Keratinocyte (primary cell): ENCODE measurements around the gene TMEM131. TPM values are rescaled to one million over a fixed set of nuclear protein-coding genes. Genes with fewer than 3 reads are reported as not detected.

Experiments used
- DNase-seq: peaks from one replicate; pipeline ENCODE4 v3.0.0-alpha.2; 2011; ENCODE audit warnings: low read depth, missing footprints, low spot score
- FAIRE-seq: peaks from 2 replicates; lab custom pipeline; 2011; peaks lifted over from hg19 to GRCh38; lab: Jason Lieb, UNC
- H2AFZ ChIP-seq: 2 replicates; pipeline ENCODE4 v1.6.0; 2012; ENCODE audit warnings: low read length, control low read depth, inconsistent platforms; ENCODE audit not compliant: control insufficient read depth
- H3K27ac ChIP-seq: 2 replicates; pipeline ENCODE4 v1.5.1; 2011; ENCODE audit warnings: low read length; ENCODE audit not compliant: control insufficient read depth, insufficient read depth
- H3K27me3 ChIP-seq: 3 replicates; pipeline ENCODE4 v1.6.0; 2011; ENCODE audit warnings: low read length; ENCODE audit not compliant: control insufficient read depth, insufficient read depth; ENCODE audit errors: extremely low read depth
- H3K36me3 ChIP-seq, 2 experiments: 2 replicates in 1 of 2; 3 replicates in 1 of 2; pipeline ENCODE4 v1.5.1; 2011; ENCODE audit warnings: low read length in 2 of 2, mild to moderate bottlenecking in 1 of 2; ENCODE audit not compliant: control insufficient read depth in 2 of 2, insufficient read depth in 2 of 2; ENCODE audit errors: extremely low read depth in 1 of 2
- H3K4me1 ChIP-seq: 3 replicates; pipeline ENCODE4 v1.5.1; 2011; ENCODE audit warnings: low read length; ENCODE audit not compliant: control insufficient read depth, insufficient read depth; ENCODE audit errors: extremely low read depth
- H3K4me2 ChIP-seq: 3 replicates; pipeline ENCODE4 v1.6.0; 2011; ENCODE audit warnings: low read depth, low read length; ENCODE audit not compliant: control insufficient read depth, insufficient read depth; ENCODE audit errors: extremely low read depth
- H3K4me3 ChIP-seq, 3 experiments: fragments of 200-600 bp in 1 of 3; sonication (generic) in 1 of 3; 2 replicates in 2 of 3; 3 replicates in 1 of 3; pipeline ENCODE4 v1.5.1; 2011 to 2016; ENCODE audit warnings: low read length in 3 of 3, mild to moderate bottlenecking in 3 of 3, control low read depth in 2 of 3, inconsistent platforms in 1 of 3, low read depth in 1 of 3, mixed read lengths in 1 of 3, mixed run types in 1 of 3, moderate library complexity in 1 of 3; ENCODE audit not compliant: control insufficient read depth in 2 of 3, insufficient read depth in 2 of 3; ENCODE audit errors: extremely low read depth in 1 of 3
- H3K79me2 ChIP-seq: 2 replicates; pipeline ENCODE4 v1.6.0; 2012; ENCODE audit warnings: low read length; ENCODE audit not compliant: control insufficient read depth, insufficient read depth
- H3K9ac ChIP-seq: 3 replicates; pipeline ENCODE4 v1.6.0; 2011; ENCODE audit warnings: low read length; ENCODE audit not compliant: control insufficient read depth, insufficient read depth; ENCODE audit errors: extremely low read depth
- H3K9me1 ChIP-seq: 3 replicates; pipeline ENCODE4 v1.6.0; 2011; ENCODE audit warnings: low read length; ENCODE audit not compliant: control insufficient read depth, insufficient read depth; ENCODE audit errors: extremely low read depth
- H3K9me3 ChIP-seq: 2 replicates; pipeline ENCODE4 v1.5.1; 2012; ENCODE audit warnings: low read depth, low read length; ENCODE audit not compliant: control insufficient read depth
- H4K20me1 ChIP-seq: 3 replicates; pipeline ENCODE4 v1.6.0; 2011; ENCODE audit warnings: low read length; ENCODE audit not compliant: control insufficient read depth, insufficient read depth; ENCODE audit errors: extremely low read depth
- EZH2 ChIP-seq: IDR thresholded peaks from one replicate; pipeline ENCODE4 v1.6.1; 2012; ENCODE audit warnings: inconsistent platforms, mild to moderate bottlenecking, low read length, moderate library complexity
- dilution Hi-C: fragments of 300-500 bp; cut with MboI; formaldehyde crosslinking; loops from one replicate; pipeline ENCODE4 v1.7.0; 2020; ENCODE audit warnings: low sequenced_read_pairs; ENCODE audit not compliant: extremely low pct_ligation_motif_present
- polyA plus RNA-seq, 5 experiments: library from polyadenylated mRNA; depleted of rRNA in 3 of 5; stranded (reverse) in 3 of 5; stranded (forward) in 1 of 5; unstranded in 1 of 5; fragments of >200 nt; gene quantifications; 1 replicate in 1 of 5; 2 replicates in 3 of 5; 3 replicates in 1 of 5; pipeline versions ENCODE4 v1.2.1 to v1.2.3, GENCODE V29; 2011 to 2012; ENCODE audit warnings: missing spikeins in 2 of 5, low read depth in 1 of 5, low replicate concordance in 1 of 5
- TF ChIP-seq, protein P1 (sequence below), 3 experiments: IDR thresholded peaks in 1 of 3; conservative IDR thresholded peaks in 1 of 3; optimal IDR thresholded peaks in 1 of 3; 2 replicates in 2 of 3; 3 replicates in 1 of 3; pipeline versions ENCODE3 to v1.5.1; 2011; ENCODE audit warnings: low read length in 3 of 3, mild to moderate bottlenecking in 3 of 3, moderate library complexity in 2 of 3, control low read depth in 1 of 3, inconsistent platforms in 1 of 3; ENCODE audit not compliant: insufficient read depth in 2 of 3; ENCODE audit errors: extremely low read depth in 1 of 3

The TMEM131 gene
- polyA plus RNA-seq, 1 donor (not counting 4 experiments of a cell fraction or from before 2014, with no cell fraction given) = 25.5 TPM

DNA sequence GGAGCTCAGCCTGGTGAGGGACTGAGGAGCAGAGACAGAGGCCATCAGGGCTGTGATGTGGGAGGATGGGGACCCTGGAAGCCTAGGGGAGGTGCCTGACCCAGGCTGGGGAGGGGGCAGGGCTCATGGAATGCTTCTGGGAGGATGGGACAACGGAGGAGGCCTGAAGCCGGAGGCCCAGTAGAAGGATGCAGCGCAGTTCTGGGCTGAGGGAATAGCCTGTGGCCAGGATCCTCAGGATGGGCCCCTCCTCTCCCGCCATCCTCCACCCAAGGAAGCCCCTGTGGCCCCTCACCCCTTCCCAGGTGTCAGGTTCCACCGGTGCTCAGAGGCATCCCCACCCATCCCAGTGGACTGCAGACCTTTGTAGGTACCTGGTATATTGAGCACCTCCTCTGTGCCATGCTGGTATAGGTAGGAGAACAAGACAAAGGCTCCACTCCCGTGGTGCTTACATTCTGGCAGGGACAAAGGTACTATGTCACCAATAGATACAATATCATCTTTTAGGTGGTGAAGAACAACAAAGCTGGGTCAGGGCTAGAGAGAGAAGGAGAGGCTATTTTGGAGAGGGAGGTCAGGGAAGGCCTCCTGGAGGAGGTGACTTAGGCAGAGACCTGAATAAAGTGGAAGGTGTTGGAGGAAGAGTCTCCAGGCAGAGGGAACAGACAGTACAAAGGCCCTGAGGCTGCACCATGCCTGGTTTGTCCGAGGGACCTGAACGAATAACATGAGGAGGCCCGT lies 279.6 kb downstream of the TMEM131 start:
- Histone ChIP-seq H3K27me3 (peaks cover 7% of the 10 kb centered on the region), H3K4me1 (peaks cover 5% of the 10 kb centered on the region), H3K4me3 (no peak overlapping the region), H3K4me2 (no peak overlapping the region), H3K27ac (no peak overlapping the region), H3K79me2 (no peaks in the 10 kb centered on the region), H3K36me3 (no peaks in the 10 kb centered on the region), H2AFZ (no peak overlapping the region), H3K9me3 (no peaks in the 10 kb centered on the region), H4K20me1 (no peaks in the 10 kb centered on the region), H3K9me1 (no peaks in the 10 kb centered on the region), H3K9ac (no peak overlapping the region)
- FAIRE-seq = no peak
- TF ChIP-seq, protein P1, sequence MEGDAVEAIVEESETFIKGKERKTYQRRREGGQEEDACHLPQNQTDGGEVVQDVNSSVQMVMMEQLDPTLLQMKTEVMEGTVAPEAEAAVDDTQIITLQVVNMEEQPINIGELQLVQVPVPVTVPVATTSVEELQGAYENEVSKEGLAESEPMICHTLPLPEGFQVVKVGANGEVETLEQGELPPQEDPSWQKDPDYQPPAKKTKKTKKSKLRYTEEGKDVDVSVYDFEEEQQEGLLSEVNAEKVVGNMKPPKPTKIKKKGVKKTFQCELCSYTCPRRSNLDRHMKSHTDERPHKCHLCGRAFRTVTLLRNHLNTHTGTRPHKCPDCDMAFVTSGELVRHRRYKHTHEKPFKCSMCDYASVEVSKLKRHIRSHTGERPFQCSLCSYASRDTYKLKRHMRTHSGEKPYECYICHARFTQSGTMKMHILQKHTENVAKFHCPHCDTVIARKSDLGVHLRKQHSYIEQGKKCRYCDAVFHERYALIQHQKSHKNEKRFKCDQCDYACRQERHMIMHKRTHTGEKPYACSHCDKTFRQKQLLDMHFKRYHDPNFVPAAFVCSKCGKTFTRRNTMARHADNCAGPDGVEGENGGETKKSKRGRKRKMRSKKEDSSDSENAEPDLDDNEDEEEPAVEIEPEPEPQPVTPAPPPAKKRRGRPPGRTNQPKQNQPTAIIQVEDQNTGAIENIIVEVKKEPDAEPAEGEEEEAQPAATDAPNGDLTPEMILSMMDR (optimal IDR thresholded peaks at IDR 0.05 in 1 of 3, IDR thresholded peaks at IDR 0.05 in 1 of 3, conservative IDR thresholded peaks at IDR 0.05 in 1 of 3; ENCODE audit: extremely low read depth in 1 of 3, insufficient read depth in 2 of 3, low read length in 3 of 3) = no peak
- TF ChIP-seq EZH2 = no peak
- dilution Hi-C loops = no loop called here
- no peak for DNase-seq

DNA sequence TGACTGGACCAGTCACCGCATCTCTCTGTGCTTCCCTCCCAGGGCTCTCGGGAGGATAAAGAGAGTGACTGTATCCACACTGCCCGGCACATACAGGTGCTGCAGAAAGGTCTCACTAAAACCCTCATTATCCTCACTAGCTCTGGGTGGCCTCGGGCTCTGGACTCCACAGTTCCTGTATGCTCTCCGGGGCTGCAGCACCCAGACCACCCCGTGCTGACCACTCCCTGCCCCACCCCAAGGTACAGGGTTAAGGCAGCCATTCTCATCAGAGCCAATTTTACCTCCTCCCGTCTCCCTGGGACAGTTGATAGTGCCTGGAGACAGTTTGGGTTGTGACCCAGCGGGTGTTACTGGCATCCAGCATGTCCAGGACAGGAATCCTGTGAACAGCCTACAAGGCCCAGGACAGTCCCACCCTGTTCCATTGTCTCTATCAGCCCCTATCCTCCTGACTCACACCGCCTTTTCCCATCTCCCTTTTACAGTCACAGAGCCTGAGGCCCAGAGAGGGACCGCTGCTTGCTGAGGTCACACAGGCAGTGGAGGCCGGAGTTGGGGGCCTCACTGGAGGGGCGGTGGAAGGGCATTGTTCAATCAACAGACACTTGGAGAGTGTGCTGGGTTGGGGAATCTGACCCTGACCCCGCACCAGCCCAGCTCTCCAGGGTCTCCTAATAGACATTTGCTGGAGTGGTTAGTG lies 280.6 kb downstream of the TMEM131 start:
- no peaks in the 10 kb centered on the region for H3K36me3 ChIP-seq
- no peak for DNase-seq
- H3K9me1 ChIP-seq = no peaks in the 10 kb centered on the region
- H3K27me3 ChIP-seq = peaks cover 7% of the 10 kb centered on the region
- H3K4me2 ChIP-seq = no peak overlapping the region
- no peak overlapping the region for H2AFZ ChIP-seq
- dilution Hi-C loops = no loop called here
- FAIRE-seq = no peak
- H3K9ac ChIP-seq = no peak overlapping the region
- H3K27ac ChIP-seq = no peak overlapping the region
- H4K20me1 ChIP-seq = no peaks in the 10 kb centered on the region
- no peaks in the 10 kb centered on the region for H3K9me3 ChIP-seq
- H3K4me1 ChIP-seq = peaks cover 5% of the 10 kb centered on the region
- TF ChIP-seq, protein P1 (optimal IDR thresholded peaks at IDR 0.05 in 1 of 3, IDR thresholded peaks at IDR 0.05 in 1 of 3, conservative IDR thresholded peaks at IDR 0.05 in 1 of 3; ENCODE audit: extremely low read depth in 1 of 3, insufficient read depth in 2 of 3, low read length in 3 of 3) = no peak
- TF ChIP-seq EZH2 = no peak
- no peaks in the 10 kb centered on the region for H3K79me2 ChIP-seq
- H3K4me3 ChIP-seq = no peak overlapping the region
